Activated CD4-positive, CD25-positive, alpha-beta regulatory T cell treated with anti-CD3 and anti-CD28 coated beads, Interleukin-2, amount 50 U/mL, for 72 hours (primary cell): Measurements from ENCODE around the gene OBSCN.

ENCODE experiments used
- DNase-seq: peaks from one replicate; pipeline ENCODE4 v3.0.0; 2021

The OBSCN gene

GRCh38 chr1:228410015-228410414 is 202.2 kb downstream of the OBSCN start:
- peak; percentile 16 for DNase-seq

GRCh38 chr1:228410671-228411070 is 202.8 kb downstream of the OBSCN start:
- DNase-seq, result no peak

DNA sequence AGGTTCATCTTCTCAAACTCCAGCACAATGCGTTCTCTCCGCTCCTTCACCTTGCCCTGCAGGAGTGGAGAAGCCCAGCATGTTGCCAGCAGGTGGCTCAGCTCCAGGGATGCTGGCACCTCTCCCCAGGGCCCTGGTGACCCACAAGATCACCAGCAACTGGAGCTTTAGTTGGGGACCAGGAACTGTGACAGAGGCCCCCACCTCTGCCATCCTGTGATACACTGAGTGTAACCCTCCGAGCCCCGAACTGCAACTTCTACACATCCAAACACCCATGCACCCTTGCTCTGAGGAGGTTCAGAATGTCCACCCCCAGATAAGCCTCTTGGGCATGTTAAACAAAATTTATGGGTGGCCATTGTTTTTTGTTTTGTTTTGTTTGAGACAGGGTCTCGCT is 203.3 kb downstream of the OBSCN start:
- DNase-seq, result no peak

- no peak for DNase-seq
Observed at GRCh38 chr1:228411548-228412430, 203.9 kb downstream of the OBSCN start.

GRCh38 chr1:228413241-228414010 is 205.6 kb downstream of the OBSCN start:
- DNase-seq, result no peak

DNA sequence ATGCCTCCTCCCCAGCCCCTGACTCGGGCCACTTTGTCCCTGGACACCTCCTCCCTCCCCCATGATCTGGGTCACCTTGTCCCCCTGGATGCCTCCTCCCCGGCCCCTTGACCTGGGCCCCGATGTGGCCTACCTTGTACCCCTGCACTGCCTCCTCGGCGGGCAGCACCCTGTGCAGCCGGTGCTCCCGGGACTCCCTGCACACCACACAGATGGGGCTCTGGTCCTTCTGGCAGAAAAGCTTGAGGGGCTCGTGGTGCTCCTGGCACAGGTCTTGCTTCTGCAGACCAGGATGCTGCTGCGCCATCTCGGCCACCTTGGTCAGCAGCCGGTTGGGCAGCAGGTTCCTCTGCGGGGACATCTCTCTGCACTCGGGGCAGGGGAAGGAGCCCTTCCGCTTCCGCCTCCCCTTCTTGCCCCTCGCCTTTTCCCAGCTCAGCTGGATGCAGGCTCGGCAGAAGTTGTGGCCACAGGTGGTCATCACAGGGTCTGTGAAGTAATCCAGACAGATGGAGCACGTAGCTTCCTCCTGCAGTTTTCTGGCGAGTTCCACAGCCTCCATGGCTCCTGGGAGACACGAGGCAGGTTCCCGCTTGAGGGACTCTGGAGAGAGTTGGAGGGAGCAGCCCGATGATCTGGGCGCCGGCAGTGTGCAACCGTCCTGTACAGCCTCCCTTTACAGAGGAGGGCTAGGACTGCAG is 206.8 kb downstream of the OBSCN start:
- no peak for DNase-seq

DNA sequence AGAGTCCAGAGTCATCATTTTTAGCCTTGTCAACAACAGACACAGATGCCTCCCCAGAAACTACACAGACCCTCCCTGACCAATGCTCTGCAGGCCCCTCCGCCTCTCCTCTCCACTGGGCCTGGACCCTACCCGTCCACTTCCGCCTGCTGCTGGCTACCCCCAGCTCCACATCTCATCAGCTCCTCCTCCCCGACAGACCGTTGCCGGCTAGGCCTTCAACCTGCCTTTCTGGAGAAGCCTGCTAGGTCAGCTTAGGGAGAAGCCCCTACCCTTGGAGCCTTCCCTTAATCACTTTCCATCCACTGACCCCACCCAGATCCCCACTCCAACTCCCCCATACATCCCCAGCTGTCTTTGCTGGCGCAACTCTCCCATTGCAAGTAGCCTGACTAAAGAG is 207.4 kb downstream of the OBSCN start:
- no peak for DNase-seq

GRCh38 chr1:228415853-228416216 is 208.0 kb downstream of the OBSCN start:
- DNase-seq, result no peak

DNA sequence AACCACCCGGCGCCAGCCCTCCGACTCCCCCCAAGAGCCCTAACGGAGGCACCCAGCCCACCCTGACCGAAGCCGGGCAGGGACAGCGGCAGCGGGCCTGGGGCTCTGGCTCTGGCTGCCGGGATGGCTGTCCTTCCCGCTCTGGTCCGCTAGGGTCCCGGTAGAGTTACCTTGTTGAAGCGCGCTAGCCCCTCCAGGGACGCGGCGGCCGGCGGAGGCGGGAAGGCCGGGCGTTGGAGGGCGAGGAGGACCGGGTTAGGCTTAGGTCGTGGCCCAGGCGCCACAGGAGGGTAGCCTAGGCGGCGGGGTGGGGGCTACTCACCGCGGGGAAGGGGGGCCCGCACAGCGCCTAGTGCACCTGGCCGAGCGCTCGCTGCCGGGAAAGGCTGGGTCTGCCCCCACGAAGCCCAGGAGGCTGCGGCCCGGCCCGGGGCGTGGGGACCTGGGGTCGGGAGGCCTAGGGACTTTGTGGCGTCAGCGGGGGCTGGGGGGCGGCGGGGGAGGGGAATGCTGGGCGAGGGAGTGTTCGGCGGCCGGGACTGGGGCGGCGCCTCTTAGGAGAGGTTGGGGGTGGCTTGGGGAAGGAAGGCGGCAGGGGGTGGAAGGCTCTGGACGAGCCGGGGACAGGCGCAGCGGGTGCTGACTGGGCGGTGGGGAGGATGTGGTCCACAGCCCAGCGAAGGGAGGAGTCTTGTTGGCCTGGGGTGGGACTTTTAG is 208.5 kb downstream of the OBSCN start, which contains the start of gene TRIM17:
Gene TRIM17, minus strand, starts transcription at position 645 of the 717 bp plus-strand sequence. CDS start 1,789 bp downstream, outside the sequence.
- no peak for DNase-seq

- no peak for DNase-seq
Observed at GRCh38 chr1:228417061-228417460, 209.2 kb downstream of the OBSCN start.

DNA sequence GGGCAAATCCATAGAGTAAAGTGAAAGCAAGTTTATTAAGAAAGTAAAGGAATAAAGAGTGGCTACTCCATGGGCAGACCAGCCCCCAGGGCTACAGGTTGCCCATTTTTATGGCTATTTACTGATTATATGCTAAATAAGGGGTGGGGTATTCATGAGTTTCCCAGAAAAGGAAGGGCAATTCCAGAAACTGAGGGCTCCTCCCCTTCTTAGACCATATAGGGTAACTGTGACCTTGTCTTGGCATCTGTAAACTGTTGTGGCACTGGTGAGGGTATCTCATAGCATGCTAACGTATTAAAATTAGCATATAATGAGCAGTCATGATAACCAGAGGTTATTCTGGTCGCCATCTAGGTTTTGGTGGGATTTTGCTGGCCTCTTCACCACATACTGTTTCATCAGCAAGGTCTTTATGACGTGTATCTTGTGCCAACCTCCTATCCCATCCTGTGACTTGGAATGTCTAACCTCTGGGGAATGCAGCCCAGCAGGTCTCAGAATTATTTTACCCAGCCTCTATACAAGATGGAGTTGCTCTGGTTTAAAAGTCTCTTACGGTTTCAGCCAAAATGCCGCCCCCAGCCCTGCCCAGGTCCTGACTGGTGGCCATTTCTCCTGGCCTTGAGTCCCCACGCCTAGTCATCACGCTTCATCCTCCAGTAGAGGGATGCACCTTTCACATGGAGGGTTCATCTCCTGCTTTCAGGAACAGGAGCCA is 209.8 kb downstream of the OBSCN start:
- no peak for DNase-seq

GRCh38 chr1:228420968-228421826 is 213.4 kb downstream of the OBSCN start:
- no peak for DNase-seq

- no peak for DNase-seq
Observed at GRCh38 chr1:228423404-228424053, 215.7 kb downstream of the OBSCN start.

DNA sequence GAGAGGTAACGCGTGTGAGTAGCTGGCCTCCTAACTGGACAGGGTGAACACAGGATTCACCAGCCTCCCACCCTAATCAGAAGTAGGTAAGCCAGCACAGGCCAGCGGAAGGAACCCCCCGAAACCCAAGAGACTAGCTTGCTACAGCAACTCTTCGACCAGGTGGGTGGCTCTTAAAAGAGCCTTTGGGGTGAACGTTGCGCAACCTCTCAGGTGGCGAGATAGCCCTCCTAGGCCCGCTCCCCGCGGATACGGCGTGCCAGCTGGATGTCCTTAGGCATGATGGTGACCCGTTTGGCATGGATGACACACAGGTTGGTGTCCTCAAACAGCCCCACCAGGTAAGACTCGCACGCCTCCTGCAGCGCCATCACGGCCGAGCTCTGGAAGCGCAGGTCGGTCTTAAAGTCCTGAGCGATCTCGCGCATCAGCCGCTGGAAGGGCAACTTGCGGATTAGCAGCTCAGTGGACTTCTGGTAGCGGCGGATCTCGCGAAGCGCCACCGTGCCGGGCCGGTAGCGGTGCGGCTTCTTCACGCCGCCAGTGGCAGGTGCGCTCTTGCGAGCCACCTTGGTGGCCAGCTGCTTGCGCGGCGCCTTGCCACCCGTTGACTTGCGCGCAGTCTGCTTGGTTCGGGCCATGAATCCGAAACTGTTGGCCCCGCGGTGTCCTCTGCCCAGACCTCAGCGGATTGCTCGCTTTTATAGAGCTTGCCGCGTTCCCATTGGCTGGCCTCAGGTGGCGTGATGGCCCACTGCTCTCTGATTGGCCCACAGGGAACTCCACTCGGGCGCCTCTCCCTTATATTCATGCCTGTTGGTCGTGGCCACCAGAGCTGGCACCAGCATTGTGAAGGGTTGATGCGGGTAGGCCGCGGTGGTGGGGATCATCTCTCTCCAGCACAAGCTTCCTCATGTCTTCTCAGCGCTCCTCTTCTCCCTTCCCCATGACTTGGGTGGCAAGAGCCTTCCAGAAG is 217.1 kb downstream of the OBSCN start:
- DNase-seq, result no peak

GRCh38 chr1:228426518-228427175 is 218.8 kb downstream of the OBSCN start:
- no peak for DNase-seq

- DNase-seq, result no peak
Observed at GRCh38 chr1:228428412-228428811, 220.6 kb downstream of the OBSCN start.
